Adipose tissue (tissue), 3 donors: ENCODE measurements around the gene ZNF561. TPM values are rescaled to one million over a fixed set of nuclear protein-coding genes. Genes with fewer than 3 reads are reported as not detected.
"Not testable (repeated sequence)": the region's sequence is repeated elsewhere in the genome, so short reads cannot be mapped to it uniquely, and the experiment has no call there.

Experiments
- H3K27ac ChIP-seq: one replicate; pipeline ENCODE4 v1.5.1; 2013; ENCODE audit warnings: low read depth, low read length
- WGBS, 3 donors: extraction: QIAGEN DNeasy Blood & Tissue Kit; methylation state at CpG; one replicate each; pipeline ENCODE4 v1.1.7; 2013; 5-methylcytosine and 5-hydroxymethylcytosine counted together
- polyA plus RNA-seq, 3 donors: library from polyadenylated mRNA; stranded (reverse); fragments of 200-250 nt; gene quantifications; one replicate each; pipeline ENCODE4 v1.2.3, GENCODE V29; 2013
- donor health status: healthy with polysubstance abuse.
- donor health status: Bipolar disorder and iron deficiency.
- donor health status: healthy.

ZNF561 gene
- polyA plus RNA-seq, 3 donors, result 11.8 to 20.6 (median 17.0) TPM

GRCh38 chr19:9584073-9584833 lies 36.8 kb downstream of the ZNF561 start, which contains the start of gene ZNF121:
TSS of gene ZNF121 (minus strand) at chr19:9584504. CDS start at chr19:9568097, 16,407 bp downstream.
- peak within 1 kb of the TSS; percentile 45 for H3K27ac ChIP-seq
- 0 to 1% (median 0%) methylated on average over 51 of the region's 51 CpGs for WGBS, 3 donors

DNA sequence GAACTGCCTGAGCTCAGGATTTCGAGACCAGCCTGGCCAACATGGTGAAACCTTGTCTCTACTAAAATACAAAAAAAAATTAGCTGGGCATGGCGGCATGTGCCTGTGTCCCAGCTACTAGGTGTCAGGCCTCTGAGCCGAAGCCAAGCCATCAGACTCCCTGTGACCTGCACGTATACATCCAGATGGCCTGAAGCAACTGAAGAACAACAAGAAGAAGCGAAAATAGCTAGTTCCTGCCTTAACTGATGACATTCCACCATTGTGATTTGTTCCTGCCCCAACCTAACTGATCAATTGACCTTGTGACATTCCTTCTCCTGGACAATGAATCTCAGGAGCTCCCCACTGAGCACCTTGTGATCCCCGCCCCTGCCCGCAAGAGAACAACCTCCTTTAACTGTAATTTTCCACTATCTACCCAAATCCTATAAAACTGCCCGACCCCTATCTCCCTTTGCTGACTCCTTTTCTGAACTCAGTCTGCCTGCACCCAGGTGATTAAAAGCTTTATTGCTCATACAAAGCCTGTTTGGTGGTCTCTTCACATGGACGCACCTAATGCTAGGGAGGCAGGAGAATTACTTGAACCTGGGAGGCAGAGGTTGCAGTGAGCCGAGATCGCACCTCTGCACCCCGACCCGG lies 38.8 kb downstream of the ZNF561 start:
- WGBS, 3 donors, result 85 to 95% (median 93%) methylated on average over 13 of the region's 13 CpGs
- not testable (repeated sequence) for H3K27ac ChIP-seq

GRCh38 chr19:9580728-9581127 lies 40.3 kb downstream of the ZNF561 start:
- H3K27ac ChIP-seq, result no peak overlapping the region
- 86 to 92% (median 91%) methylated on average over 5 of the region's 5 CpGs for WGBS, 3 donors

- no peak overlapping the region for H3K27ac ChIP-seq
- 98% methylated on average over 6 of the region's 6 CpGs for WGBS, 3 donors
These were observed 50.8 kb downstream of the ZNF561 start for GRCh38 chr19:9570255-9570654.

- 91 to 97% (median 92%) methylated on average over 1 of the region's 1 CpG for WGBS, 3 donors
- H3K27ac ChIP-seq, result no peak overlapping the region
These were observed 54.3 kb downstream of the ZNF561 start for GRCh38 chr19:9566729-9567128.

GRCh38 chr19:9565900-9566705 lies 54.9 kb downstream of the ZNF561 start:
- WGBS, 3 donors, result 98 to 99% (median 98%) methylated on average over 9 of the region's 9 CpGs

More at GRCh38 chr19:9565900-9566705, 54.9 kb downstream of the ZNF561 start:
- no peak overlapping the region for H3K27ac ChIP-seq

Other genes with a start within 250 kb of the ZNF561 start
- 10 to 100 TPM; 10.8 to 12.9 (median 11.0) TPM for gene ZNF266, start 185.7 kb downstream of the ZNF561 start, polyA plus RNA-seq
- under 1 TPM in 1 of 3 donors, not detected in 2; 0.16 TPM for gene ZNF560, start 122.6 kb downstream of the ZNF561 start, polyA plus RNA-seq
- 1 to 10 TPM; 2.6 to 3.4 (median 3.3) TPM for gene ZNF426, start 82.6 kb downstream of the ZNF561 start, polyA plus RNA-seq
- gene ZNF121, start 36.7 kb downstream of the ZNF561 start, polyA plus RNA-seq, result 1 to 10 TPM; 2.4 to 6.0 (median 4.0) TPM
- 1 to 10 TPM; 4.6 to 9.3 (median 7.3) TPM for gene ZNF562, start 53.9 kb upstream of the ZNF561 start, polyA plus RNA-seq
- 10 to 100 TPM in 1 of 3 donors, 1 to 10 TPM in 2; 2.6 to 10.1 (median 4.3) TPM for gene ZNF846, start 147.5 kb upstream of the ZNF561 start, polyA plus RNA-seq
- gene FBXL12, start 197.8 kb upstream of the ZNF561 start, polyA plus RNA-seq, result 10 to 100 TPM; 10.2 to 25.7 (median 19.3) TPM
- 100 to 1,000 TPM; 276 to 718 (median 639) TPM for gene UBL5, start 206.7 kb upstream of the ZNF561 start, polyA plus RNA-seq
- 100 to 1,000 TPM in 1 of 3 donors, 10 to 100 TPM in 2; 49.5 to 118 (median 83.0) TPM for gene PIN1, start 214.1 kb upstream of the ZNF561 start, polyA plus RNA-seq